K562 (cell line): ENCODE results near the gene OTUD5. TPM values are rescaled to one million over a fixed set of nuclear protein-coding genes. Genes with fewer than 3 reads are reported as not detected.

Source experiments
- ATAC-seq: fragments of 200-7000 bp; cut with Tn5 transposase; 3 replicates; pipeline ENCODE4 v1.9.1; 2020; ENCODE audit warnings: moderate library complexity
- BruUV-seq: library from RNA; stranded (reverse); fragments of 400-500 nt; replicated peaks from 2 replicates; lab custom pipeline; 2021; lab: Mats Ljungman, UMichigan
- CTCF ChIA-PET: fragments of 300-600 bp; formaldehyde crosslinking; extraction: SDS; loops from one replicate; lab custom pipeline; 2021; ENCODE audit warnings: low intra/inter-chr PET ratio; lab: Yijun Ruan, JAX
- POLR2A ChIA-PET: fragments of 300-600, 350-650 bp; sonication (Branson Sonifier 250); formaldehyde crosslinking; extraction: SDS; loops from one replicate; lab custom pipeline; 2021; ENCODE audit warnings: antibody characterized with exemption, inconsistent platforms; lab: Yijun Ruan, JAX
- DNase-seq, 4 experiments: peaks; one replicate each; pipeline versions ENCODE4 v3.0.0 to v3.0.0-alpha.2; 2011 to 2018; ENCODE audit warnings: low spot score in 3 of 4, mixed read lengths in 3 of 4; ENCODE audit errors: extremely low read depth in 1 of 4
- FAIRE-seq: peaks from 2 replicates; lab custom pipeline; 2011; peaks lifted over from hg19 to GRCh38; lab: Jason Lieb, UNC
- H2AFZ ChIP-seq: 2 replicates; pipeline ENCODE4 v1.6.0; 2011; ENCODE audit warnings: low read depth, low read length, control low read depth, inconsistent platforms
- H3K27ac ChIP-seq: fragments of 200-600 bp; 3 replicates; pipeline ENCODE4 v1.8.0; 2011; ENCODE audit warnings: low read depth, mild to moderate bottlenecking, control low read depth, inconsistent platforms, low read length, moderate library complexity, mixed read lengths; ENCODE audit errors: extremely low read depth
- H3K27me3 ChIP-seq, 2 experiments: fragments of 300-600 bp in 1 of 2; 2 replicates in 1 of 2; 3 replicates in 1 of 2; pipeline versions ENCODE4 v1.6.0 to v1.8.0; 2011; ENCODE audit warnings: inconsistent platforms in 2 of 2, low read length in 2 of 2, mild to moderate bottlenecking in 1 of 2, mixed read lengths in 1 of 2, moderate library complexity in 1 of 2; ENCODE audit not compliant: control insufficient read depth in 2 of 2, insufficient read depth in 2 of 2
- H3K36me3 ChIP-seq: fragments of 300-600 bp; 3 replicates; pipeline ENCODE4 v1.8.0; 2011; ENCODE audit warnings: mild to moderate bottlenecking, low read length, inconsistent platforms; ENCODE audit not compliant: control insufficient read depth, insufficient read depth
- H3K4me1 ChIP-seq, 2 experiments: fragments of 200-600 bp in 1 of 2; replicated peaks in 1 of 2; 2 replicates in 1 of 2; 3 replicates in 1 of 2; pipeline versions ENCODE4 v1.5.1 to v1.8.0; 2011; ENCODE audit warnings: inconsistent platforms in 2 of 2, low read length in 2 of 2, mild to moderate bottlenecking in 1 of 2, mixed read lengths in 1 of 2, moderate library complexity in 1 of 2; ENCODE audit not compliant: control insufficient read depth in 2 of 2, insufficient read depth in 2 of 2
- H3K4me2 ChIP-seq: 2 replicates; pipeline ENCODE4 v1.6.1; 2011; ENCODE audit warnings: low read length, control low read depth, inconsistent platforms, mixed read lengths; ENCODE audit not compliant: insufficient read depth
- H3K4me3 ChIP-seq: fragments of 200-600 bp; sonication (generic), shearing (Covaris generic); 2 replicates; pipeline ENCODE4 v1.5.1; 2016; ENCODE audit warnings: control low read depth, inconsistent platforms
- H3K79me2 ChIP-seq: fragments of 200-600 bp; 3 replicates; pipeline ENCODE4 v1.8.0; 2011; ENCODE audit warnings: low read length, inconsistent platforms; ENCODE audit not compliant: control insufficient read depth, insufficient read depth
- H3K9ac ChIP-seq, 2 experiments: 2 replicates each; pipeline versions ENCODE4 v1.6.0 to v1.6.1; 2011; ENCODE audit warnings: low read depth in 2 of 2, low read length in 2 of 2, control low read depth in 1 of 2, inconsistent platforms in 1 of 2, mild to moderate bottlenecking in 1 of 2, mixed read lengths in 1 of 2; ENCODE audit not compliant: insufficient read depth in 1 of 2
- H3K9me1 ChIP-seq: one replicate; pipeline ENCODE4 v1.6.0; 2011; ENCODE audit warnings: inconsistent platforms, mild to moderate bottlenecking, low read length, moderate library complexity; ENCODE audit not compliant: control insufficient read depth, insufficient read depth
- H3K9me3 ChIP-seq: replicated peaks from 2 replicates; pipeline ENCODE4 v1.5.1; 2011; ENCODE audit warnings: low read depth, low read length, inconsistent platforms; ENCODE audit not compliant: control insufficient read depth, insufficient read depth
- H4K20me1 ChIP-seq: replicated peaks from 2 replicates; pipeline ENCODE4 v1.6.1; 2011; ENCODE audit warnings: low read length, inconsistent platforms, mixed read lengths; ENCODE audit not compliant: control insufficient read depth, insufficient read depth
- ETV6 ChIP-seq, 3 experiments: fragments of 150-350 bp in 1 of 3; sonication (generic) in 1 of 3; formaldehyde crosslinking in 1 of 3; IDR thresholded peaks; 2 replicates each; pipeline versions ENCODE4 v1.6.1 to v1.8.0; 2014 to 2022; ENCODE audit warnings: borderline replicate concordance in 2 of 3, low read depth in 2 of 3, antibody characterized with exemption in 1 of 3, low read length in 1 of 3, mild to moderate bottlenecking in 1 of 3, missing genetic modification reagents in 1 of 3
- MYNN ChIP-seq, 2 experiments: sonication (generic); formaldehyde crosslinking in 1 of 2; IDR thresholded peaks; 2 replicates each; pipeline versions ENCODE4 v1.5.0 to v1.6.1; 2016 to 2020; ENCODE audit warnings: antibody characterized with exemption in 1 of 2, missing genetic modification reagents in 1 of 2
- PYGO2 ChIP-seq: fragments of 450-650 bp; IDR thresholded peaks from 2 replicates; pipeline ENCODE4 v1.6.1; 2016; ENCODE audit warnings: mild to moderate bottlenecking, missing genetic modification characterization, moderate library complexity, missing compliant biosample characterization
- RFX1 ChIP-seq: fragments of 450-650 bp; IDR thresholded peaks from 2 replicates; pipeline ENCODE4 v1.6.1; 2016; ENCODE audit warnings: mild to moderate bottlenecking, moderate library complexity
- SIN3B ChIP-seq: fragments of 450-650 bp; IDR thresholded peaks from 2 replicates; pipeline ENCODE4 v1.6.1; 2017; ENCODE audit warnings: low read depth, mild to moderate bottlenecking, moderate library complexity
- WGBS: fragments of 100-300 bp; shearing (Covaris generic); methylation state at CpG from one replicate; pipeline ENCODE4 v1.1.6; 2016; ENCODE audit warnings: low coverage, mixed read lengths; ENCODE audit not compliant: insufficient coverage; ENCODE audit errors: missing lambda C conversion rate; 5-methylcytosine and 5-hydroxymethylcytosine counted together
- in situ Hi-C: fragments of 300-500 bp; cut with MboI; formaldehyde crosslinking; loops from 4 replicates; pipeline ENCODE4 v1.15.0; 2018; ENCODE audit warnings: inconsistent platforms, mixed read lengths
- intact Hi-C: fragments of 100-400 bp; cut with micrococcal nuclease; formaldehyde crosslinking; loops from 2 replicates; pipeline ENCODE4 v1.14.2; 2022
- polyA plus RNA-seq, 8 experiments: library from polyadenylated mRNA; depleted of rRNA in 4 of 8; stranded (reverse) in 5 of 8; unstranded in 3 of 8; fragments of >200 nt; fragmentation: Nextera tagmentation in 2 of 8; fragmentation: Illumina TruSeq in 1 of 8; extraction: Ambion mirVana in 2 of 8; extraction: Trizol in 1 of 8; gene quantifications; 2 replicates each; pipeline versions ENCODE4 v1.2.1 to v1.2.3, GENCODE V29; 2011 to 2014; ENCODE audit warnings: inconsistent platforms in 1 of 8, missing spikeins in 1 of 8
- total RNA-seq, 7 experiments: library from RNA; depleted of rRNA in 6 of 7; stranded (reverse); fragments of >200 nt in 6 of 7; fragmentation: Illumina TruSeq in 2 of 7; extraction: Trizol in 2 of 7; gene quantifications; 2 replicates each; pipeline versions ENCODE4 v1.2.1 to v1.2.3, GENCODE V29; 2011 to 2021; ENCODE audit warnings: low replicate concordance in 1 of 7
- TF ChIP-seq, protein P1 (sequence below): sonication (generic); formaldehyde crosslinking; IDR thresholded peaks from 2 replicates; pipeline ENCODE4 v1.8.0; 2022; ENCODE audit warnings: mild to moderate bottlenecking, missing genetic modification reagents
- TF ChIP-seq, protein P2 (sequence below): sonication (generic); formaldehyde crosslinking; IDR thresholded peaks from 2 replicates; pipeline ENCODE4 v1.8.0; 2022; ENCODE audit warnings: missing genetic modification reagents, mild to moderate bottlenecking, borderline replicate concordance
- TF ChIP-seq, protein P3 (sequence below): sonication (generic); formaldehyde crosslinking; IDR thresholded peaks from 2 replicates; pipeline ENCODE4 v1.8.0; 2022; ENCODE audit warnings: mild to moderate bottlenecking, missing genetic modification reagents

The OTUD5 gene
- total and polyA plus RNA-seq, 9 of the 15 experiments (the other 6 are each of a cell fraction or from before 2014, with no cell fraction given): 3.6 to 102 (median 59.0) TPM

DNA sequence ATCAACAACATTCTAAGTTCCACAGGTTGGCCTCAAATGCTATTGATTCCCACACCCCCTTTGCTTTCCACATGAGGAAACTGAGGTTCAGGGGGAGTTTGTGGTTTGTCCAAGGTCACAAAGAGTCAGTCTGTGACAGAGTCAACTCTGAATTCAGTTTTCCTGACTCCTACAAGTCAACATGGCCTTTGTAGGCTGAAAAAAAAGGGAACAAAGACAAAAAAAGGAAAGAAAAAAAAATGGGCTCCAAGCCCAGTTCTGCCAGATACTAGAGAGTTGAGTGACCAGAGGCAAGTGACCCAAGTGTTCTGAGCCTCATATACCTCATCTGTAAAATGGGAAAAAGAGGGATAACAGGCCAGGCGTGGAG is 22.1 kb downstream of the OTUD5 start (continued):
- TF ChIP-seq, protein P1, sequence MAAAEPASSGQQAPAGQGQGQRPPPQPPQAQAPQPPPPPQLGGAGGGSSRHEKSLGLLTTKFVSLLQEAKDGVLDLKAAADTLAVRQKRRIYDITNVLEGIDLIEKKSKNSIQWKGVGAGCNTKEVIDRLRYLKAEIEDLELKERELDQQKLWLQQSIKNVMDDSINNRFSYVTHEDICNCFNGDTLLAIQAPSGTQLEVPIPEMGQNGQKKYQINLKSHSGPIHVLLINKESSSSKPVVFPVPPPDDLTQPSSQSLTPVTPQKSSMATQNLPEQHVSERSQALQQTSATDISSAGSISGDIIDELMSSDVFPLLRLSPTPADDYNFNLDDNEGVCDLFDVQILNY (CRISPR knock-in tag): no peak
- TF ChIP-seq, protein P2, sequence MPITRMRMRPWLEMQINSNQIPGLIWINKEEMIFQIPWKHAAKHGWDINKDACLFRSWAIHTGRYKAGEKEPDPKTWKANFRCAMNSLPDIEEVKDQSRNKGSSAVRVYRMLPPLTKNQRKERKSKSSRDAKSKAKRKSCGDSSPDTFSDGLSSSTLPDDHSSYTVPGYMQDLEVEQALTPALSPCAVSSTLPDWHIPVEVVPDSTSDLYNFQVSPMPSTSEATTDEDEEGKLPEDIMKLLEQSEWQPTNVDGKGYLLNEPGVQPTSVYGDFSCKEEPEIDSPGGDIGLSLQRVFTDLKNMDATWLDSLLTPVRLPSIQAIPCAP (CRISPR knock-in tag): no peak
- TF ChIP-seq SIN3B (no peak), MYNN (IDR thresholded peaks at IDR 0.05) (no peak), MYNN (CRISPR knock-in tag; IDR thresholded peaks at IDR 0.05) (no peak), PYGO2 (tag) (no peak)
- TF ChIP-seq, protein P3, sequence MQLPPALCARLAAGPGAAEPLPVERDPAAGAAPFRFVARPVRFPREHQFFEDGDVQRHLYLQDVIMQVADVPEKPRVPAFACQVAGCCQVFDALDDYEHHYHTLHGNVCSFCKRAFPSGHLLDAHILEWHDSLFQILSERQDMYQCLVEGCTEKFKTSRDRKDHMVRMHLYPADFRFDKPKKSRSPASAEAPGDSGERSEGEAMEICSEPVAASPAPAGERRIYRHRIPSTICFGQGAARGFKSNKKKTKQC (CRISPR knock-in tag): no peak

DNA sequence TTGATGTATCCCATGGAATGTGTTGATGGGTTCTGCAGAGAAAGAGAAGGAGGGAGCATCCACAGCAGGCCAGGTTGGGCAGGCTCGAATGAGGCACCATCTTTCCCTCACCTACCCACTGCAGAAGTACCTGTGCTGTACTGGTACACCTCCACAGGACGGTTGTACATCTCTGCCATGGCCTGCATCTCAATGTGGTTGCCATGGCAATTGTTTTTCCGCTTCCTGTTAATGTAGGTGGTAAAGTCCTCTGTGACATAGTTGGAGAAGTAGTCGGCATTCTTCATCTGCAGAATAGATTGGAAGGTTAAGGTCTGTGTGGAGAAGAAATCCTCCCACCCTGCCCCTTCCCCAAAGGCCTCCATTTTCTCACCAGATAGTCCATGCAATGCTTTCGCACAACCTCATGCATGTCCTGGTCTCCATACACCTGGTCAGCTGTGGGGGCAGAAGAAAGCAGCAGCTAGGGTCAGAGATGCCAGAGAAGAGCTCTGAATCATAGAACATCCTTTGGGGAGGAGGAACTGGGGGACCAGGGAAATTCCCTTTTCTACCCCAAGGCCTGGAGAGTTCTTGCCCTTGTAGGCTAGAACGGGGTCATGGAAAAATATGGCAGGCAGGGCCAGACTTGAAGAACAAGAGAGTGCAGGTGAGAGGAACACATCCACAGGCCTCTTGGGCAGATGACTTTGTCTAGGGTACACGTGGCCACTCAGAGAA is 22.7 kb downstream of the OTUD5 start:
- H2AFZ ChIP-seq: no peak overlapping the region
- H3K4me2 ChIP-seq: no peak overlapping the region
- H3K4me3 ChIP-seq: no peak overlapping the region
- DNase-seq (no peak), ATAC-seq (no peak), FAIRE-seq (no peak)
- H3K27me3 ChIP-seq: no peaks in the 10 kb centered on the region
- H3K36me3 ChIP-seq: peaks cover 76% of the 10 kb centered on the region
- no peaks in the 10 kb centered on the region for H3K9me1 ChIP-seq
- 86% methylated on average over 7 of the region's 7 CpGs for WGBS
- H3K9me3 ChIP-seq: no peaks in the 10 kb centered on the region
- ChIA-PET CTCF (no interaction called here), POLR2A (no interaction called here)
- H3K79me2 ChIP-seq: peaks cover 52% of the 10 kb centered on the region
- peaks cover 29 to 38% of the 10 kb centered on the region in 2 experiments for H3K4me1 ChIP-seq
- in situ Hi-C loops: no loop called here
- H4K20me1 ChIP-seq: no peaks in the 10 kb centered on the region
- BruUV-seq: no TSS peak
- H3K9ac ChIP-seq: no peak overlapping the region
- H3K27ac ChIP-seq: peak overlapping the region; percentile 38; the same call in 1 of the 3 replicates
- intact Hi-C loops: no loop called here
- TF ChIP-seq ETV6 (IDR thresholded peaks at IDR 0.05; ENCODE audit: borderline replicate concordance in 1 of 2, low read depth in 2 of 2, low read length in 1 of 2) (no peak), ETV6 (CRISPR knock-in tag; IDR thresholded peaks at IDR 0.05; ENCODE audit: borderline replicate concordance) (no peak), RFX1 (peak; percentile 53)
